Mucosa of descending colon (tissue), 3 donors: Measurements from ENCODE around the gene NR4A3. TPM values are rescaled to one million over a fixed set of nuclear protein-coding genes. Genes with fewer than 3 reads are reported as not detected.

Source experiments
- ATAC-seq: fragments of 200-7000 bp; cut with Tn5 transposase; one replicate; pipeline ENCODE4 v1.9.1; 2020; ENCODE audit warnings: mild to moderate bottlenecking, moderate library complexity
- DNase-seq, 3 donors: peaks; one replicate each; pipeline ENCODE4 v3.0.0-alpha.2; 2020
- H3K36me3 ChIP-seq: fragments of 200-600 bp; one replicate; pipeline ENCODE4 v1.8.0; 2021; ENCODE audit warnings: low read depth, mild to moderate bottlenecking
- H3K4me1 ChIP-seq: fragments of 200-600 bp; one replicate; pipeline ENCODE4 v1.8.0; 2021; ENCODE audit warnings: low read depth, mild to moderate bottlenecking
- H3K4me3 ChIP-seq: fragments of 200-600 bp; one replicate; pipeline ENCODE4 v1.8.0; 2021; ENCODE audit warnings: mild to moderate bottlenecking
- H3K9me3 ChIP-seq: fragments of 200-600 bp; one replicate; pipeline ENCODE4 v1.8.0; 2021; ENCODE audit warnings: mild to moderate bottlenecking
- CTCF ChIP-seq: fragments of 200-600 bp; IDR thresholded peaks from one replicate; pipeline ENCODE4 v1.8.0; 2022; ENCODE audit warnings: antibody characterized with exemption, mild to moderate bottlenecking
- intact Hi-C, 2 donors: fragments of 100-400 bp; cut with DNase I in 1 of 2; cut with micrococcal nuclease in 1 of 2; formaldehyde crosslinking; loops; one replicate each; pipeline versions ENCODE4 v1.11.0 to v1.11.1; 2022; cut with DNase I, micrococcal nuclease
- total RNA-seq, 3 donors: library from RNA; stranded (reverse); fragmentation: NEBNext Ultra II Directional in 2 of 3; extraction: Animal tissue kit (Norgen Biotek cat#: 25700) in 2 of 3; gene quantifications; one replicate each; pipeline versions ENCODE4 v1.2.1 to v1.2.4, GENCODE V29; 2021 to 2023
- donor health status: DM: no; HTN: no; CAD: no; lungs with moderate emphysema.
- donor health status: DM: no; HTN: no; CAD: no.
- donor health status: DM: no; HTN: yes; CAD: no.

Gene NR4A3
- total RNA-seq, 3 donors from 2014 or later, result 0.51 to 25.0 (median 0.69) TPM

DNA sequence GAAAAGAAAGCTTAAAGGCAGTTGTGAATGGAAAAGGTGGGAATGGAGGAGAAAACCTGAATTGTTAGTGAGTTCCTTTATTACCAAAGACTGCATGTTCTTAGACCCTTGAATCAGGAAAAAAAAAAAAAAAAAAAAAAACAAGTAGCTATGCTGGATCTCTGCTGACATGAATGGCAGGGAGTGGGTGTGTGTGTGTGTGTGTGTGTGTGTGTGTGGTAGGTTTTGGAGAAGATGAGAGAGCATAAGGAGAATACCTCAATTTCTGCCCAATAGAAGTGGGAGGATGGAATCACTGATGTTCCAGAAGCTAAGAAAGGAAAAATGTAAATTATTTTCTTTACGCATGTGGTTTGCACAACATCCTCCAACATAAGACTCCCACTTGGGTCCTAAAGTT, 25.5 kb upstream of the NR4A3 start:
- DNase-seq (no peak), ATAC-seq (no peak)
- no peaks in the 10 kb centered on the region for H3K36me3 ChIP-seq
- intact Hi-C loops, result no loop called here
- H3K4me3 ChIP-seq, result no peak overlapping the region
- no peak for TF ChIP-seq CTCF
- no peaks in the 10 kb centered on the region for H3K9me3 ChIP-seq
- no peaks in the 10 kb centered on the region for H3K4me1 ChIP-seq

GRCh38 chr9:99801775-99802174, 19.9 kb upstream of the NR4A3 start:
- Histone ChIP-seq H3K9me3 (no peaks in the 10 kb centered on the region), H3K4me3 (no peak overlapping the region), H3K36me3 (no peaks in the 10 kb centered on the region), H3K4me1 (no peaks in the 10 kb centered on the region)
- no peak for TF ChIP-seq CTCF
- no peak for DNase-seq
- ATAC-seq, result no peak
- intact Hi-C loops, result loop anchor here in 1 of 2 donors (10.0 kb wide), 1 partner anchor 203 kb away; no protein-coding TSS in a partner anchor

- H3K4me1 ChIP-seq, result no peaks in the 10 kb centered on the region
- intact Hi-C loops, result loop anchor here in 1 of 2 donors (10.0 kb wide), 1 partner anchor 201 kb away; no protein-coding TSS in a partner anchor
- no peaks in the 10 kb centered on the region for H3K9me3 ChIP-seq
- DNase-seq, result no peak
- ATAC-seq, result no peak
- no peak overlapping the region for H3K4me3 ChIP-seq
- TF ChIP-seq CTCF, result no peak
- no peaks in the 10 kb centered on the region for H3K36me3 ChIP-seq
These were observed 18.0 kb upstream of the NR4A3 start for GRCh38 chr9:99803694-99804093.

GRCh38 chr9:99807276-99807852, 14.3 kb upstream of the NR4A3 start:
- H3K4me3 ChIP-seq, result no peak overlapping the region
- no peaks in the 10 kb centered on the region for H3K36me3 ChIP-seq
- intact Hi-C loops, result loop anchor here in 1 of 2 donors (10.0 kb wide), 1 partner anchor 197 kb away; no protein-coding TSS in a partner anchor
- peak in 2 of 3 donors; percentile 47 to 80 for DNase-seq
- peak; percentile 61 for TF ChIP-seq CTCF
- H3K9me3 ChIP-seq, result no peaks in the 10 kb centered on the region
- no peaks in the 10 kb centered on the region for H3K4me1 ChIP-seq
- peak; percentile 74 for ATAC-seq

- Histone ChIP-seq H3K9me3 (no peaks in the 10 kb centered on the region), H3K4me1 (no peaks in the 10 kb centered on the region), H3K4me3 (no peak overlapping the region), H3K36me3 (no peaks in the 10 kb centered on the region)
- intact Hi-C loops, result loop anchor here in 1 of 2 donors (10.0 kb wide), 1 partner anchor 197 kb away; no protein-coding TSS in a partner anchor
- no peak for ATAC-seq
- DNase-seq, result no peak
- no peak for TF ChIP-seq CTCF
These were observed 13.7 kb upstream of the NR4A3 start for GRCh38 chr9:99807956-99808355.
